CD14-positive monocyte (primary cell): ENCODE measurements around the gene GPR42. TPM values are rescaled to one million over a fixed set of nuclear protein-coding genes. Genes with fewer than 3 reads are reported as not detected.

Experiments used
- DNase-seq, 3 donors: peaks; one replicate each; pipeline ENCODE4 v3.0.0-alpha.2; 2011 to 2022
- H2AFZ ChIP-seq: 2 replicates; pipeline ENCODE4 v1.6.0; 2012; ENCODE audit warnings: mild to moderate bottlenecking, low read depth, low read length, inconsistent platforms; ENCODE audit not compliant: insufficient read depth, poor library complexity, severe bottlenecking
- H3K27ac ChIP-seq, 2 donors: 1 replicate in 1 of 2; 2 replicates in 1 of 2; pipeline ENCODE4 v1.5.1; 2012 to 2013; ENCODE audit warnings: low read length in 2 of 2, control low read depth in 1 of 2, inconsistent platforms in 1 of 2, low read depth in 1 of 2, mild to moderate bottlenecking in 1 of 2
- H3K27me3 ChIP-seq, 2 donors: one replicate each; pipeline versions ENCODE4 v1.6.0 to v1.6.1; 2011 to 2013; ENCODE audit warnings: low read length in 2 of 2; ENCODE audit not compliant: control insufficient read depth in 2 of 2, insufficient read depth in 2 of 2
- H3K36me3 ChIP-seq, 2 donors: replicated peaks in 1 of 2; 1 replicate in 1 of 2; 2 replicates in 1 of 2; pipeline versions ENCODE4 v1.5.1 to v1.6.1; 2012 to 2013; ENCODE audit warnings: low read length in 2 of 2, control low read depth in 1 of 2, inconsistent platforms in 1 of 2, mild to moderate bottlenecking in 1 of 2; ENCODE audit not compliant: insufficient read depth in 2 of 2, control insufficient read depth in 1 of 2
- H3K4me1 ChIP-seq, 2 donors: 1 replicate in 1 of 2; 2 replicates in 1 of 2; pipeline versions ENCODE4 v1.5.1 to v1.6.1; 2012 to 2013; ENCODE audit warnings: low read length in 2 of 2, control low read depth in 1 of 2, inconsistent platforms in 1 of 2, mild to moderate bottlenecking in 1 of 2, moderate library complexity in 1 of 2; ENCODE audit not compliant: insufficient read depth in 2 of 2, control insufficient read depth in 1 of 2
- H3K4me2 ChIP-seq: replicated peaks from 2 replicates; pipeline ENCODE3; 2012; ENCODE audit warnings: low read length, moderate library complexity, mild to moderate bottlenecking; ENCODE audit not compliant: poor library complexity, severe bottlenecking; ENCODE audit errors: extremely low read depth
- H3K4me3 ChIP-seq, 3 experiments: fragments of 200-600 bp in 1 of 3; sonication (generic) in 1 of 3; replicated peaks in 1 of 3; 1 replicate in 2 of 3; 2 replicates in 1 of 3; pipeline ENCODE4 v1.5.1; 2011 to 2013; ENCODE audit warnings: low read length in 3 of 3, mild to moderate bottlenecking in 3 of 3, control low read depth in 2 of 3, low read depth in 2 of 3, inconsistent platforms in 1 of 3, moderate library complexity in 1 of 3
- H3K79me2 ChIP-seq: 2 replicates; pipeline ENCODE4 v1.6.0; 2012; ENCODE audit warnings: mild to moderate bottlenecking, control low read depth, inconsistent platforms, low read length, moderate library complexity; ENCODE audit not compliant: insufficient read depth
- H3K9ac ChIP-seq: 2 replicates; pipeline ENCODE4 v1.6.0; 2017; ENCODE audit warnings: low read length, mild to moderate bottlenecking; ENCODE audit not compliant: insufficient read depth, poor library complexity, severe bottlenecking
- H3K9me3 ChIP-seq, 2 donors: replicated peaks in 1 of 2; 1 replicate in 1 of 2; 2 replicates in 1 of 2; pipeline versions ENCODE4 v1.5.1 to v1.6.1; 2012 to 2013; ENCODE audit warnings: low read length in 2 of 2, control low read depth in 1 of 2; ENCODE audit not compliant: control insufficient read depth in 1 of 2, insufficient read depth in 1 of 2
- H4K20me1 ChIP-seq: 2 replicates; pipeline ENCODE4 v1.6.0; 2012; ENCODE audit warnings: mild to moderate bottlenecking, low read length, control low read depth, moderate library complexity; ENCODE audit not compliant: insufficient read depth
- H3K27ac Mint-ChIP-seq, 7 donors: one replicate each; pipeline ENCODE4 v1.8.0; 2020; ENCODE audit warnings: mild to moderate bottlenecking in 7 of 7, mixed read lengths in 7 of 7, moderate library complexity in 6 of 7, inconsistent platforms in 2 of 7
- H3K27me3 Mint-ChIP-seq, 3 donors: one replicate each; pipeline ENCODE4 v1.8.0; 2021 to 2022; ENCODE audit warnings: low read depth in 3 of 3, mild to moderate bottlenecking in 3 of 3, mixed read lengths in 3 of 3, moderate library complexity in 3 of 3, inconsistent platforms in 1 of 3
- H3K36me3 Mint-ChIP-seq, 2 donors: one replicate each; pipeline ENCODE4 v1.8.0; 2020; ENCODE audit warnings: mixed read lengths in 2 of 2, inconsistent platforms in 1 of 2, mild to moderate bottlenecking in 1 of 2
- H3K4me1 Mint-ChIP-seq: one replicate; pipeline ENCODE4 v1.8.0; 2020; ENCODE audit warnings: mild to moderate bottlenecking, mixed read lengths
- H3K4me3 Mint-ChIP-seq, 2 donors: one replicate each; pipeline ENCODE4 v1.8.0; 2020; ENCODE audit warnings: mild to moderate bottlenecking in 2 of 2, mixed read lengths in 2 of 2, moderate library complexity in 1 of 2
- H3K9me3 Mint-ChIP-seq, 7 donors: one replicate each; pipeline ENCODE4 v1.8.0; 2020 to 2022; ENCODE audit warnings: mixed read lengths in 7 of 7, mild to moderate bottlenecking in 6 of 7, moderate library complexity in 6 of 7, inconsistent platforms in 2 of 7
- WGBS: methylation state at CpG from one replicate; pipeline ENCODE4 v1.1.5; 2013; ENCODE audit warnings: missing lambda C conversion rate; ENCODE audit not compliant: insufficient coverage; 5-methylcytosine and 5-hydroxymethylcytosine counted together
- intact Hi-C, 2 donors: fragments of 100-400 bp; cut with micrococcal nuclease; formaldehyde crosslinking; loops; one replicate each; pipeline versions ENCODE4 v1.15.0 to v1.15.1; 2023
- polyA plus RNA-seq, 3 donors: library from polyadenylated mRNA; depleted of rRNA in 1 of 3; unstranded in 2 of 3; stranded (reverse) in 1 of 3; fragments of 300-500 nt in 2 of 3; fragments of >200 nt in 1 of 3; fragmentation: Illumina TruSeq in 2 of 3; gene quantifications; 1 replicate in 2 of 3; 2 replicates in 1 of 3; pipeline ENCODE4 v1.2.3, GENCODE V29; 2012 to 2021
- TF ChIP-seq, protein P1 (sequence below): fragments of 200-600 bp; IDR thresholded peaks from one replicate; pipeline ENCODE4 v1.8.0; 2022; ENCODE audit warnings: antibody characterized with exemption, mild to moderate bottlenecking

The GPR42 gene
- polyA plus RNA-seq, 3 donors: 0.17 to 2.9 TPM; not detected in 1

GRCh38 chr19:35322014-35322413 lies 48.9 kb upstream of the GPR42 start:
- TF ChIP-seq, protein P1, sequence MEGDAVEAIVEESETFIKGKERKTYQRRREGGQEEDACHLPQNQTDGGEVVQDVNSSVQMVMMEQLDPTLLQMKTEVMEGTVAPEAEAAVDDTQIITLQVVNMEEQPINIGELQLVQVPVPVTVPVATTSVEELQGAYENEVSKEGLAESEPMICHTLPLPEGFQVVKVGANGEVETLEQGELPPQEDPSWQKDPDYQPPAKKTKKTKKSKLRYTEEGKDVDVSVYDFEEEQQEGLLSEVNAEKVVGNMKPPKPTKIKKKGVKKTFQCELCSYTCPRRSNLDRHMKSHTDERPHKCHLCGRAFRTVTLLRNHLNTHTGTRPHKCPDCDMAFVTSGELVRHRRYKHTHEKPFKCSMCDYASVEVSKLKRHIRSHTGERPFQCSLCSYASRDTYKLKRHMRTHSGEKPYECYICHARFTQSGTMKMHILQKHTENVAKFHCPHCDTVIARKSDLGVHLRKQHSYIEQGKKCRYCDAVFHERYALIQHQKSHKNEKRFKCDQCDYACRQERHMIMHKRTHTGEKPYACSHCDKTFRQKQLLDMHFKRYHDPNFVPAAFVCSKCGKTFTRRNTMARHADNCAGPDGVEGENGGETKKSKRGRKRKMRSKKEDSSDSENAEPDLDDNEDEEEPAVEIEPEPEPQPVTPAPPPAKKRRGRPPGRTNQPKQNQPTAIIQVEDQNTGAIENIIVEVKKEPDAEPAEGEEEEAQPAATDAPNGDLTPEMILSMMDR: no peak
- H3K4me2 ChIP-seq: no peak overlapping the region

GRCh38 chr19:35327642-35328041 lies 43.2 kb upstream of the GPR42 start:
- intact Hi-C loops: loop anchor here in 1 of 2 donors (2.0 kb wide), 1 partner anchor 19 kb away; the partner anchor contains the start of gene FFAR1
- Histone ChIP-seq H3K9ac (no peak overlapping the region), H3K4me2 (no peak overlapping the region), H3K9me3 (no peaks in the 10 kb centered on the region), H3K36me3 (no peaks in the 10 kb centered on the region), H3K27ac (no peak overlapping the region), H3K4me3 (no peak overlapping the region), H2AFZ (no peak overlapping the region), H3K79me2 (no peaks in the 10 kb centered on the region), H3K27me3 (no peaks in the 10 kb centered on the region), H3K4me1 (peaks cover 35 to 53% of the 10 kb centered on the region in 2 donors), H4K20me1 (no peaks in the 10 kb centered on the region)
- H3K4me3 Mint-ChIP-seq: no peak overlapping the region
- peak in 2 of 3 donors; percentile 25 to 40 for DNase-seq
- H3K9me3 Mint-ChIP-seq: peaks cover 0 to 2% (median 0%) of the 10 kb centered on the region in 7 donors
- peaks cover 41% of the 10 kb centered on the region for H3K4me1 Mint-ChIP-seq
- peaks cover 0 to 5% of the 10 kb centered on the region in 2 donors for H3K36me3 Mint-ChIP-seq
- H3K27me3 Mint-ChIP-seq: peaks cover 1 to 4% (median 2%) of the 10 kb centered on the region in 3 donors
- H3K27ac Mint-ChIP-seq: peak overlapping the region in 3 of 7 donors; percentile 6 to 30 (median 26)
- WGBS: no CpG with 5 or more reads among the region's 4 CpGs
- TF ChIP-seq, protein P1: peak; percentile 41

More at GRCh38 chr19:35322014-35322413, 48.9 kb upstream of the GPR42 start:
- intact Hi-C loops: no loop called here
- Mint-ChIP-seq H3K36me3 (peaks cover 0 to 15% of the 10 kb centered on the region in 2 donors), H3K4me1 (peaks cover 73% of the 10 kb centered on the region), H3K27me3 (peaks cover 0 to 3% (median 2%) of the 10 kb centered on the region in 3 donors), H3K4me3 (no peak overlapping the region), H3K27ac (peak overlapping the region in 1 of 7 donors; percentile 42), H3K9me3 (peaks cover 0 to 7% (median 2%) of the 10 kb centered on the region in 7 donors)
- Histone ChIP-seq H3K79me2 (no peaks in the 10 kb centered on the region), H3K9ac (no peak overlapping the region), H3K4me3 (no peak overlapping the region), H3K9me3 (no peaks in the 10 kb centered on the region), H2AFZ (no peak overlapping the region), H3K36me3 (no peaks in the 10 kb centered on the region), H3K27me3 (no peaks in the 10 kb centered on the region), H3K27ac (no peak overlapping the region), H4K20me1 (no peaks in the 10 kb centered on the region), H3K4me1 (peaks cover 70 to 79% of the 10 kb centered on the region in 2 donors)
- DNase-seq: no peak
- WGBS: 100% methylated on average over 4 of the region's 9 CpGs
